OCI-LY3 (cell line): ENCODE data around the gene SELENOP.

Source experiments
- H2AFZ ChIP-seq: fragments of 200-600, 300-600 bp; shearing (Covaris generic); 2 replicates; pipeline ENCODE4 v1.6.0; 2014; ENCODE audit warnings: antibody characterized with exemption, low read depth, low read length
- H3K27ac ChIP-seq: fragments of 200-600, 300-600 bp; sonication (generic); 2 replicates; pipeline ENCODE4 v1.5.1; 2014; ENCODE audit warnings: mild to moderate bottlenecking, low read length, moderate library complexity, mixed read lengths
- H3K27me3 ChIP-seq: fragments of 200-600, 300-600 bp; sonication (generic); 2 replicates; pipeline ENCODE4 v1.6.1; 2014; ENCODE audit warnings: low read depth, low read length, mixed read lengths
- H3K36me3 ChIP-seq: fragments of 200-600, 300-600 bp; sonication (generic); replicated peaks from 2 replicates; pipeline ENCODE3; 2014; ENCODE audit warnings: low read depth, low read length, mixed read lengths
- H3K4me1 ChIP-seq: fragments of 300-600, 200-600 bp; sonication (generic); 2 replicates; pipeline ENCODE4 v1.6.1; 2014; ENCODE audit warnings: low read length, mixed read lengths
- H3K4me2 ChIP-seq: fragments of 200-600, 300-600 bp; sonication (generic); 2 replicates; pipeline ENCODE4 v1.6.1; 2014; ENCODE audit warnings: low read length, mixed read lengths
- H3K4me3 ChIP-seq: fragments of 300-600, 200-600 bp; sonication (generic); 2 replicates; pipeline ENCODE4 v1.5.1; 2014; ENCODE audit warnings: antibody characterized with exemption, mild to moderate bottlenecking, low read length, moderate library complexity
- H3K79me2 ChIP-seq: fragments of 300-600, 200-600 bp; shearing (Covaris generic); 2 replicates; pipeline ENCODE4 v1.6.1; 2014; ENCODE audit warnings: mild to moderate bottlenecking, low read length, mixed read lengths
- H3K9ac ChIP-seq: fragments of 300-600, 200-600 bp; shearing (Covaris generic); 2 replicates; pipeline ENCODE4 v1.6.0; 2014; ENCODE audit warnings: mild to moderate bottlenecking, low read length, moderate library complexity
- H3K9me3 ChIP-seq: fragments of 200-600, 300-600 bp; shearing (Covaris generic); 2 replicates; pipeline ENCODE4 v1.6.1; 2014; ENCODE audit warnings: low read length, mixed read lengths; ENCODE audit not compliant: insufficient read depth
- H4K20me1 ChIP-seq: fragments of 200-600, 300-600 bp; sonication (generic); 2 replicates; pipeline ENCODE4 v1.6.1; 2016; ENCODE audit warnings: low read length, mixed read lengths; ENCODE audit not compliant: insufficient read depth
- CTCF ChIP-seq: fragments of 200-600, 300-600 bp; sonication (generic); IDR thresholded peaks from 2 replicates; pipeline ENCODE4 v1.5.1; 2014; ENCODE audit warnings: antibody characterized with exemption, low read length, low read depth
- EZH2phosphoT487 ChIP-seq: fragments of 200-600 bp; shearing (Covaris generic); IDR thresholded peaks from 2 replicates; pipeline ENCODE4 v1.6.1; 2018; ENCODE audit warnings: antibody characterized with exemption, mixed run types, low read depth

SELENOP gene

GRCh38 chr5:42806701-42807262 is 4.9 kb downstream of the SELENOP start:
- Histone ChIP-seq H3K4me3 (no peak overlapping the region), H3K27me3 (no peaks in the 10 kb centered on the region), H3K9ac (no peak overlapping the region), H3K79me2 (no peaks in the 10 kb centered on the region), H4K20me1 (no peaks in the 10 kb centered on the region), H3K9me3 (no peaks in the 10 kb centered on the region), H3K4me1 (no peaks in the 10 kb centered on the region), H3K27ac (no peak overlapping the region), H2AFZ (no peak overlapping the region), H3K36me3 (no peaks in the 10 kb centered on the region), H3K4me2 (no peak overlapping the region)
- TF ChIP-seq CTCF, result no peak
- no peak for TF ChIP-seq EZH2phosphoT487

- no peak for TF ChIP-seq EZH2phosphoT487
- TF ChIP-seq CTCF, result no peak
- Histone ChIP-seq H2AFZ (no peak overlapping the region), H3K27me3 (no peaks in the 10 kb centered on the region), H3K4me2 (no peak overlapping the region), H3K4me1 (no peaks in the 10 kb centered on the region), H3K27ac (no peak overlapping the region), H3K4me3 (no peak overlapping the region), H3K36me3 (no peaks in the 10 kb centered on the region), H4K20me1 (no peaks in the 10 kb centered on the region), H3K79me2 (no peaks in the 10 kb centered on the region), H3K9ac (no peak overlapping the region), H3K9me3 (no peaks in the 10 kb centered on the region)
Observed at GRCh38 chr5:42806004-42806700, 5.5 kb downstream of the SELENOP start.

GRCh38 chr5:42804717-42805339 is 6.9 kb downstream of the SELENOP start:
- H3K36me3 ChIP-seq, result no peaks in the 10 kb centered on the region
- no peaks in the 10 kb centered on the region for H3K9me3 ChIP-seq
- H3K4me1 ChIP-seq, result no peaks in the 10 kb centered on the region
- no peak overlapping the region for H3K4me3 ChIP-seq
- H3K27me3 ChIP-seq, result no peaks in the 10 kb centered on the region
- no peak overlapping the region for H2AFZ ChIP-seq
- no peaks in the 10 kb centered on the region for H3K79me2 ChIP-seq
- no peak overlapping the region for H3K9ac ChIP-seq
- no peak overlapping the region for H3K27ac ChIP-seq
- no peak for TF ChIP-seq EZH2phosphoT487
- no peak for TF ChIP-seq CTCF
- H3K4me2 ChIP-seq, result no peak overlapping the region
- H4K20me1 ChIP-seq, result no peaks in the 10 kb centered on the region

GRCh38 chr5:42801516-42802166 is 10.1 kb downstream of the SELENOP start:
- Histone ChIP-seq H3K36me3 (no peaks in the 10 kb centered on the region), H2AFZ (no peak overlapping the region), H3K27me3 (no peaks in the 10 kb centered on the region), H3K79me2 (no peaks in the 10 kb centered on the region), H3K9ac (no peak overlapping the region), H3K27ac (no peak overlapping the region), H4K20me1 (no peaks in the 10 kb centered on the region), H3K4me1 (no peaks in the 10 kb centered on the region), H3K9me3 (no peaks in the 10 kb centered on the region), H3K4me2 (no peak overlapping the region), H3K4me3 (no peak overlapping the region)
- TF ChIP-seq CTCF, result no peak
- TF ChIP-seq EZH2phosphoT487, result no peak
